MM.1S (cell line): ENCODE results near the gene RPS6KA2.

ENCODE experiments used
- DNase-seq: peaks from one replicate; pipeline ENCODE4 v3.0.0-alpha.2; 2015
- H2AFZ ChIP-seq: fragments of 300-600 bp; sonication (generic); 2 replicates; pipeline ENCODE4 v1.6.0; 2016; ENCODE audit warnings: antibody characterized with exemption, low read length
- H3F3A ChIP-seq: fragments of 300-600 bp; sonication (generic); 2 replicates; pipeline ENCODE4 v1.6.1; 2016; ENCODE audit warnings: mild to moderate bottlenecking, antibody characterized with exemption, low read length, moderate library complexity, mixed read lengths; ENCODE audit not compliant: insufficient read depth
- H3K27ac ChIP-seq: fragments of 300-600 bp; sonication (generic); 2 replicates; pipeline ENCODE4 v1.5.1; 2016; ENCODE audit warnings: mild to moderate bottlenecking, low read length
- H3K27me3 ChIP-seq: fragments of 300-600 bp; sonication (generic); replicated peaks from 2 replicates; pipeline ENCODE4 v1.6.0; 2016; ENCODE audit warnings: low read length; ENCODE audit not compliant: insufficient read depth
- H3K36me3 ChIP-seq: fragments of 300-600 bp; sonication (generic); replicated peaks from 2 replicates; pipeline ENCODE4 v1.6.1; 2016; ENCODE audit warnings: mild to moderate bottlenecking, low read length, mixed read lengths; ENCODE audit not compliant: insufficient read depth
- H3K4me1 ChIP-seq: fragments of 300-600 bp; sonication (generic); 2 replicates; pipeline ENCODE4 v1.6.1; 2016; ENCODE audit warnings: low read length, mixed read lengths
- H3K4me2 ChIP-seq: fragments of 300-600 bp; sonication (generic); 2 replicates; pipeline ENCODE4 v1.6.0; 2016; ENCODE audit warnings: low read depth, low read length
- H3K4me3 ChIP-seq: fragments of 300-600 bp; sonication (generic); 2 replicates; pipeline ENCODE4 v1.5.1; 2016; ENCODE audit warnings: low read length, mixed read lengths
- H3K79me2 ChIP-seq: fragments of 300-600 bp; sonication (generic); 2 replicates; pipeline ENCODE4 v1.6.1; 2016; ENCODE audit warnings: mixed run types, low read length, mixed read lengths
- H3K9ac ChIP-seq: fragments of 300-600 bp; sonication (generic); 2 replicates; pipeline ENCODE4 v1.6.1; 2016; ENCODE audit warnings: low read length, mixed read lengths
- H3K9me2 ChIP-seq: fragments of 300-600 bp; sonication (generic); replicated peaks from 2 replicates; pipeline ENCODE4 v1.6.1; 2016; ENCODE audit warnings: mild to moderate bottlenecking, low read length, mixed read lengths; ENCODE audit not compliant: insufficient read depth
- H3K9me3 ChIP-seq: fragments of 300-600 bp; sonication (generic); replicated peaks from 2 replicates; pipeline ENCODE4 v1.6.1; 2016; ENCODE audit warnings: mild to moderate bottlenecking, low read length, mixed read lengths; ENCODE audit not compliant: insufficient read depth
- H4K20me1 ChIP-seq: fragments of 300-600 bp; sonication (generic); 2 replicates; pipeline ENCODE4 v1.6.1; 2016; ENCODE audit warnings: mild to moderate bottlenecking, low read length, moderate library complexity, mixed read lengths; ENCODE audit not compliant: insufficient read depth
- CTCF ChIP-seq: fragments of 300-600 bp; sonication (generic); IDR thresholded peaks from 2 replicates; pipeline ENCODE4 v1.5.1; 2016; ENCODE audit warnings: antibody characterized with exemption, low read length, mixed read lengths
- EZH2 ChIP-seq: fragments of 300-600 bp; sonication (generic); optimal IDR thresholded peaks from 2 replicates; pipeline ENCODE3; 2017; ENCODE audit warnings: low read depth, mild to moderate bottlenecking, antibody characterized with exemption, low read length, mixed read lengths
- EZH2phosphoT487 ChIP-seq: fragments of 300-600 bp; sonication (generic); IDR thresholded peaks from 2 replicates; pipeline ENCODE4 v1.6.1; 2018; ENCODE audit warnings: antibody characterized with exemption, low read length

The RPS6KA2 gene

GRCh38 chr6:166630462-166630861, 3.4 kb upstream of the RPS6KA2 start:
- H3K27ac ChIP-seq = peak overlapping the region; percentile 90
- H3K9ac ChIP-seq = peak overlapping the region; percentile 27; the same call in 1 of the 2 replicates
- H3K4me3 ChIP-seq = no peak overlapping the region
- H3K9me2 ChIP-seq = no peaks in the 10 kb centered on the region
- no peaks in the 10 kb centered on the region for H3K79me2 ChIP-seq
- H2AFZ ChIP-seq = no peak overlapping the region
- no peaks in the 10 kb centered on the region for H3K27me3 ChIP-seq
- peak overlapping the region; percentile 43 for H3K4me2 ChIP-seq
- H3K9me3 ChIP-seq = no peaks in the 10 kb centered on the region
- H4K20me1 ChIP-seq = no peaks in the 10 kb centered on the region
- DNase-seq = no peak
- no peak for TF ChIP-seq EZH2phosphoT487
- no peak for TF ChIP-seq CTCF
- TF ChIP-seq EZH2 = no peak
- peaks cover 33% of the 10 kb centered on the region for H3K4me1 ChIP-seq
- no peaks in the 10 kb centered on the region for H3K36me3 ChIP-seq
- peaks cover 23% of the 10 kb centered on the region for H3F3A ChIP-seq

GRCh38 chr6:166629628-166630027, 2.6 kb upstream of the RPS6KA2 start:
- no peak for DNase-seq

GRCh38 chr6:166627875-166628801, 1.1 kb upstream of the RPS6KA2 start:
- Histone ChIP-seq H3K9me3 (no peaks in the 10 kb centered on the region), H3K4me2 (peak overlapping the region; percentile 87), H3K27ac (peak overlapping the region; percentile 93), H3K27me3 (no peaks in the 10 kb centered on the region), H3K4me3 (peak overlapping the region; percentile 57), H3K9me2 (no peaks in the 10 kb centered on the region), H3K79me2 (no peaks in the 10 kb centered on the region), H3K9ac (peak overlapping the region; percentile 72), H4K20me1 (no peaks in the 10 kb centered on the region), H3K36me3 (no peaks in the 10 kb centered on the region), H3K4me1 (peaks cover 33% of the 10 kb centered on the region), H3F3A (peaks cover 23% of the 10 kb centered on the region), H2AFZ (peak overlapping the region; percentile 72)
- TF ChIP-seq EZH2 (no peak), EZH2phosphoT487 (no peak), CTCF (no peak)
- peak; percentile 43 for DNase-seq

More at GRCh38 chr6:166629628-166630027, 2.6 kb upstream of the RPS6KA2 start:
- Histone ChIP-seq H3K4me3 (no peak overlapping the region), H3F3A (peaks cover 23% of the 10 kb centered on the region), H3K27me3 (no peaks in the 10 kb centered on the region), H4K20me1 (no peaks in the 10 kb centered on the region), H2AFZ (no peak overlapping the region), H3K9me3 (no peaks in the 10 kb centered on the region), H3K27ac (no peak overlapping the region), H3K9me2 (no peaks in the 10 kb centered on the region), H3K79me2 (no peaks in the 10 kb centered on the region), H3K4me2 (no peak overlapping the region), H3K36me3 (no peaks in the 10 kb centered on the region), H3K4me1 (peaks cover 33% of the 10 kb centered on the region), H3K9ac (no peak overlapping the region)
- no peak for TF ChIP-seq CTCF
- TF ChIP-seq EZH2 = no peak
- TF ChIP-seq EZH2phosphoT487 = no peak
